T-helper 17 cell (primary cell): ENCODE measurements around the gene MICA. TPM values are rescaled to one million over a fixed set of nuclear protein-coding genes. Genes with fewer than 3 reads are reported as not detected.
"Not testable (repeated sequence)": the region's sequence is repeated elsewhere in the genome, so short reads cannot be mapped to it uniquely, and the experiment has no call there.

ENCODE experiments used
- ATAC-seq: fragments of 150-1000 bp; cut with Tn5 transposase; 2 replicates; pipeline ENCODE4 v1.10.0; 2021; ENCODE audit warnings: mild to moderate bottlenecking, moderate library complexity
- DNase-seq, 3 donors: peaks; one replicate each; pipeline versions ENCODE4 v3.0.0 to v3.0.0-alpha.2; 2020 to 2021
- H3K9me3 ChIP-seq: one replicate; pipeline ENCODE4 v1.7.0; 2013; ENCODE audit warnings: low read length, mild to moderate bottlenecking; ENCODE audit not compliant: control insufficient read depth, poor library complexity, severe bottlenecking
- H3K27ac Mint-ChIP-seq: one replicate; pipeline ENCODE4 v1.8.0; 2022; ENCODE audit warnings: mild to moderate bottlenecking, moderate library complexity, mixed read lengths
- H3K27me3 Mint-ChIP-seq: one replicate; pipeline ENCODE4 v1.8.0; 2022; ENCODE audit warnings: mixed read lengths
- H3K36me3 Mint-ChIP-seq: one replicate; pipeline ENCODE4 v1.8.0; 2022; ENCODE audit warnings: low read depth, mixed read lengths
- H3K4me1 Mint-ChIP-seq: one replicate; pipeline ENCODE4 v1.8.0; 2022; ENCODE audit warnings: mild to moderate bottlenecking, mixed read lengths
- H3K4me3 Mint-ChIP-seq: one replicate; pipeline ENCODE4 v1.8.0; 2022; ENCODE audit warnings: mild to moderate bottlenecking, moderate library complexity, mixed read lengths
- total RNA-seq, 4 donors: library from RNA in 2 of 4; stranded (reverse) in 2 of 4; gene quantifications; one replicate each; pipeline ENCODE4 v1.2.3 and lab custom pipeline; 2022 to 2026

Gene MICA
- total RNA-seq, 2 donors from 2014 or later = 11.2 to 11.5 TPM

GRCh38 chr6:31388916-31389801, 14.2 kb upstream of the MICA start:
- not testable (repeated sequence) for H3K9me3 ChIP-seq, ATAC-seq, H3K36me3 Mint-ChIP-seq, H3K4me3 Mint-ChIP-seq, H3K27me3 Mint-ChIP-seq, H3K4me1 Mint-ChIP-seq, H3K27ac Mint-ChIP-seq, DNase-seq

- not testable (repeated sequence) for H3K27ac Mint-ChIP-seq, H3K27me3 Mint-ChIP-seq, H3K9me3 ChIP-seq, H3K36me3 Mint-ChIP-seq, H3K4me1 Mint-ChIP-seq, DNase-seq, H3K4me3 Mint-ChIP-seq, ATAC-seq
These were observed 13.6 kb upstream of the MICA start for GRCh38 chr6:31389802-31390132.

GRCh38 chr6:31393932-31394331, 9.5 kb upstream of the MICA start:
- Mint-ChIP-seq H3K36me3 (peaks cover 6% of the 10 kb centered on the region), H3K27me3 (no peaks in the 10 kb centered on the region), H3K4me1 (peaks cover 14% of the 10 kb centered on the region), H3K4me3 (no peak overlapping the region), H3K27ac (no peak overlapping the region)
- ATAC-seq (no peak), DNase-seq (no peak)
- H3K9me3 ChIP-seq = no peaks in the 10 kb centered on the region

- H3K4me3 Mint-ChIP-seq = no peak overlapping the region
- no peaks in the 10 kb centered on the region for H3K9me3 ChIP-seq
- H3K36me3 Mint-ChIP-seq = peaks cover 6% of the 10 kb centered on the region
- ATAC-seq (no peak), DNase-seq (no peak)
- no peak overlapping the region for H3K27ac Mint-ChIP-seq
- peaks cover 16% of the 10 kb centered on the region for H3K4me1 Mint-ChIP-seq
- no peaks in the 10 kb centered on the region for H3K27me3 Mint-ChIP-seq
These were observed 9.0 kb upstream of the MICA start for GRCh38 chr6:31394381-31394780.

GRCh38 chr6:31395832-31396231, 7.6 kb upstream of the MICA start:
- H3K27me3 Mint-ChIP-seq = no peaks in the 10 kb centered on the region
- no peaks in the 10 kb centered on the region for H3K9me3 ChIP-seq
- no peak overlapping the region for H3K27ac Mint-ChIP-seq
- H3K4me3 Mint-ChIP-seq = no peak overlapping the region
- peaks cover 24% of the 10 kb centered on the region for H3K4me1 Mint-ChIP-seq
- ATAC-seq (no peak), DNase-seq (no peak)
- peaks cover 6% of the 10 kb centered on the region for H3K36me3 Mint-ChIP-seq

- peaks cover 6% of the 10 kb centered on the region for H3K36me3 Mint-ChIP-seq
- peak; percentile 73 for ATAC-seq
- peak; percentile 61 to 86 (median 68) for DNase-seq
- no peak overlapping the region for H3K4me3 Mint-ChIP-seq
- peaks cover 32% of the 10 kb centered on the region for H3K4me1 Mint-ChIP-seq
- no peaks in the 10 kb centered on the region for H3K27me3 Mint-ChIP-seq
- H3K27ac Mint-ChIP-seq = no peak overlapping the region
- H3K9me3 ChIP-seq = no peaks in the 10 kb centered on the region
These were observed 6.8 kb upstream of the MICA start for GRCh38 chr6:31396422-31397152.

GRCh38 chr6:31397153-31397499, 6.3 kb upstream of the MICA start:
- not testable (repeated sequence) for H3K9me3 ChIP-seq, H3K27ac Mint-ChIP-seq, H3K36me3 Mint-ChIP-seq, DNase-seq, H3K27me3 Mint-ChIP-seq, ATAC-seq, H3K4me3 Mint-ChIP-seq
- peaks cover 37% of the 10 kb centered on the region for H3K4me1 Mint-ChIP-seq

- Mint-ChIP-seq H3K4me1 (peaks cover 46% of the 10 kb centered on the region), H3K27me3 (no peaks in the 10 kb centered on the region), H3K36me3 (peaks cover 6% of the 10 kb centered on the region), H3K4me3 (no peak overlapping the region), H3K27ac (peak overlapping the region; percentile 97)
- ATAC-seq = no peak
- no peak for DNase-seq
- H3K9me3 ChIP-seq = no peaks in the 10 kb centered on the region
These were observed 5.4 kb upstream of the MICA start for GRCh38 chr6:31397901-31398525.

GRCh38 chr6:31399589-31400466, 3.6 kb upstream of the MICA start:
- Mint-ChIP-seq H3K4me1 (peaks cover 55% of the 10 kb centered on the region), H3K27me3 (no peaks in the 10 kb centered on the region), H3K27ac (peak overlapping the region; percentile 97), H3K4me3 (peak overlapping the region; percentile 91), H3K36me3 (no peaks in the 10 kb centered on the region)
- ATAC-seq = peak; percentile 41
- peak; percentile 33 to 58 (median 53) for DNase-seq
- no peaks in the 10 kb centered on the region for H3K9me3 ChIP-seq

GRCh38 chr6:31400467-31401289, 2.7 kb upstream of the MICA start:
- H3K27me3 Mint-ChIP-seq = no peaks in the 10 kb centered on the region
- ATAC-seq (peak; percentile 62), DNase-seq (peak; percentile 41 to 74 (median 65))
- no peaks in the 10 kb centered on the region for H3K36me3 Mint-ChIP-seq
- peaks cover 58% of the 10 kb centered on the region for H3K4me1 Mint-ChIP-seq
- H3K27ac Mint-ChIP-seq = peak overlapping the region; percentile 97
- no peaks in the 10 kb centered on the region for H3K9me3 ChIP-seq
- H3K4me3 Mint-ChIP-seq = peak overlapping the region; percentile 91

GRCh38 chr6:31401403-31401802, 2.0 kb upstream of the MICA start:
- ATAC-seq = no peak
- H3K4me1 Mint-ChIP-seq = peaks cover 62% of the 10 kb centered on the region
- no peaks in the 10 kb centered on the region for H3K9me3 ChIP-seq
- peak overlapping the region; percentile 97 for H3K27ac Mint-ChIP-seq
- no peaks in the 10 kb centered on the region for H3K36me3 Mint-ChIP-seq
- no peak for DNase-seq
- H3K27me3 Mint-ChIP-seq = no peaks in the 10 kb centered on the region
- peak overlapping the region; percentile 91 for H3K4me3 Mint-ChIP-seq
